Activated T-helper 1 cell treated with anti-CD3 and anti-CD28 coated beads, Interleukin-12 subunit alpha, Interleukin-12 subunit beta, Interleukin-2, Interleukin-4 antibody, amounts not matched to agents 30 ng/mL and 10 ng/mL and 1 ng/mL, durations not matched to agents 14 hours and 24 hours and 36 hours (primary cell): ENCODE data around the gene EIF2S3B. TPM values are rescaled to one million over a fixed set of nuclear protein-coding genes. Genes with fewer than 3 reads are reported as not detected.

Source experiments
- total RNA-seq: library from RNA; stranded (reverse); gene quantifications from 2 replicates; pipeline ENCODE4 v1.2.3, GENCODE V29; 2022

Gene EIF2S3B
- total RNA-seq, 1 donor from 2014 or later = 0.39 TPM

Other genes with a start within 250 kb of the EIF2S3B start
- 2.5 and 2.7 TPM in 2 replicates for gene KLRD1, start 198.0 kb upstream of the EIF2S3B start, total RNA-seq
- gene KLRK1, start 115.8 kb upstream of the EIF2S3B start, total RNA-seq = not detected in 2 replicates
- gene KLRC4, start 96.1 kb upstream of the EIF2S3B start, total RNA-seq = not detected in 2 replicates
- not detected in 2 replicates for gene KLRC3, start 85.3 kb upstream of the EIF2S3B start, total RNA-seq
- not detected in 2 replicates for gene KLRC2, start 69.9 kb upstream of the EIF2S3B start, total RNA-seq
- gene KLRC1, start 52.5 kb upstream of the EIF2S3B start, total RNA-seq = 0.12 and 0.18 TPM in 2 replicates
- 79.4 and 85.1 TPM in 2 replicates for gene MAGOHB, start 107.7 kb downstream of the EIF2S3B start, total RNA-seq
- 0.34 TPM in 1 of 2 replicates, not detected in the other for gene STYK1, start 168.2 kb downstream of the EIF2S3B start, total RNA-seq
- 198 and 207 TPM in 2 replicates for gene YBX3, start 217.4 kb downstream of the EIF2S3B start, total RNA-seq